ENCODE measurements around the gene OSBPL10.
"Not testable (repeated sequence)": the region's sequence is repeated elsewhere in the genome, so short reads cannot be mapped to it uniquely, and the experiment has no call there.

Gene OSBPL10

GRCh38 chr3:31876331-31876730 is 104.7 kb downstream of the OSBPL10 start:
- DNase-seq (ENCODE audit: low read depth) = peak; percentile 76
- H3K4me3 ChIP-seq (replicated peaks; ENCODE audit: low read depth, low read length) = no peak overlapping the region
- no peak for TF ChIP-seq CTCF (IDR thresholded peaks at IDR 0.05; ENCODE audit: low read length, missing control alignments)

DNA sequence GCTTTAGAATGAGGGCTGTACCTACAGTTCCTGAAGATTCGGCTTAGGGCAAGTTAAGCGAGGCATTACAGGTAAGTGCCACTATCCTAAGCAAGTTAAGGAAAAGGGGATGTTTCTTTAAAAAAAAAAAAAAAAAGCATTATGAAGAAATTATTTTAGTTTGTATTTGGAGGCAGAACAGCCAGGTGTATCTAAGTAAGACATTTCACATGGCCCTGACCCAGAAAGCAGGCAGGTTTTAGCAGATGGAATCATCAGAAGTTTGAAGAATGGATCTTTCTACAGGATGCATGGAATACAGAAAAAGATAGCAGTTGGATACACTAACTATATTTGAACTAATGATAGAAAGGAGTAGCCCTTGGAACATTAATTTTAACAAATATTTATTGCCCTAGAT is 105.6 kb downstream of the OSBPL10 start:
- no peak for DNase-seq (ENCODE audit: low read depth)
- no peak overlapping the region for H3K4me3 ChIP-seq (replicated peaks; ENCODE audit: low read depth, low read length)
- no peak for TF ChIP-seq CTCF (IDR thresholded peaks at IDR 0.05; ENCODE audit: low read length, missing control alignments)

DNA sequence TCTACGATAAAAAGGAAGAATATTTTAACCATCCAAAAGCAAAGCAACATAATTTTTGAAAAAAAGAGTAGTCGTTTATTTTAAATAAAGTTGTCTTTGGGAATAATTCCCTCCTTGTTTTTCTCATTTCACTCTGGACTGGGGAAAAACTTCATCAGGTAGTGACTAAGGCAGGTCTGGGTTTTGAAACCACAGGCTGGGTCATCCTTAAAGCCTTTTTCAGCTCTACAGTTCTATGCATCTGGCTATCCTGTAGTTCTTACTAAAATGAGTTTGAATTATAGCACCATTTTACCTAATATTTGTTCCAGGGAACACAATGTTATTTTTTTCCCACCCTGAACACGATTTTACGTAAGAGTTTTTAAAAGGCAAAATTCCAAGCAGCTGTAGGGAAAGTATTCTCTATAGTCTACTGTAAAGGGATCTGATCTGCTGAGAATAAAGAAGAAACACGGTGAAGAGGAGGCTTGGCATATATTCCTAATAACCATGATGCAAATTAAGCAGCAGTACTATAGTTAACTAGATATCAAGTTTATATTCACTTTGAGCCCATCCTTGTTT is 107.7 kb downstream of the OSBPL10 start:
- TF ChIP-seq CTCF (IDR thresholded peaks at IDR 0.05; ENCODE audit: low read length, missing control alignments) = no peak
- DNase-seq (ENCODE audit: low read depth) = no peak
- no peak overlapping the region for H3K4me3 ChIP-seq (replicated peaks; ENCODE audit: low read depth, low read length)

DNA sequence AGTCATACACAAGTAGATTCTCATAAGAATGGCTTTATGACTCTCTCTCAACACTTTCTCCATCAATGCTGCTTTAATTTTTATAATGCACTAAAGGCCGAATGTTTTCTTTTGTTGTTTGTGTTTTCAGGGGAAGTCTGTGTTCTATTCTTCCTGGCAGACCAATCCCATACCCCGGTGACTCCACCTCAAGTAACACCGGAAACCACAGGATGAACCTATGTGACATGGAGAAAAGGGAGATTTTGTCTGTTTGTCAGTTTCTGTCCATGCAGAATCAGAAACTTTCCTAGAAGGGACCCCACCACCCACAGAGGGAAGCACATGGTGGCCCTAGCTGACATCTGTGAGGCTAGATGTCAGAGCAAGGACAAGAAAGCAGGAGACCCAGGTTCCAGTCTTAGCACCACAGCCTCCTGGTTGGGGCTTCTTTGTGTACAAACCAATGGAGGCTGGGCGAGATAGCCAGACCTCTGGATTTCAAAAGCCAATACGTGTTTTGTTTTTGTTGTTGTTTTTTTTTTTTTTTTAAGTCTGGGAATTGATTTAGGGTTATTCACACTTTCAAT is 109.0 kb downstream of the OSBPL10 start:
- TF ChIP-seq CTCF (IDR thresholded peaks at IDR 0.05; ENCODE audit: low read length, missing control alignments) = no peak
- no peak for DNase-seq (ENCODE audit: low read depth)
- no peak overlapping the region for H3K4me3 ChIP-seq (replicated peaks; ENCODE audit: low read depth, low read length)

DNA sequence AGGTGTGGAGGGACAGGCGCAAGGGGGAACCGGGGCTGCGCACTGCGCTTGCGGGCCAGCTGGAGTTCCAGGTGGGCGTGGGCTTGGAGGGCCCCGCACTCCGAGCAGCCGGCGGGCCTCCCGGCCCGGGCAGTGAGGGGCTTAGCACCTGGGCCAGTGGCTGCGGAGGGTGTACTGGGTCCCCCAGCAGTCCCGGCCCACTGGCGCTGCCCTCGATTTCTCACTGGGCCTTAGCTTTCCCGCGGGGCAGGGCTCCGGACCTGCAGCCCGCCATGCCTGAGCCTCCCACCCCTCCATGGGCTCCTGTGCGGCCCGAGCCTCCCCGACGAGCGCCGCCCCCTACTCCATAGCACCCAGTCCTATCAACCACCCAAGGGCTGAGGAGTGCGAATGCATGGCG is 111.0 kb downstream of the OSBPL10 start:
- H3K4me3 ChIP-seq (replicated peaks; ENCODE audit: low read depth, low read length); DNase-seq (ENCODE audit: low read depth): not testable (repeated sequence)

GRCh38 chr3:31868236-31868635 is 112.8 kb downstream of the OSBPL10 start:
- no peak overlapping the region for H3K4me3 ChIP-seq (replicated peaks; ENCODE audit: low read depth, low read length)
- no peak for TF ChIP-seq CTCF (IDR thresholded peaks at IDR 0.05; ENCODE audit: low read length, missing control alignments)
- no peak for DNase-seq (ENCODE audit: low read depth)

DNA sequence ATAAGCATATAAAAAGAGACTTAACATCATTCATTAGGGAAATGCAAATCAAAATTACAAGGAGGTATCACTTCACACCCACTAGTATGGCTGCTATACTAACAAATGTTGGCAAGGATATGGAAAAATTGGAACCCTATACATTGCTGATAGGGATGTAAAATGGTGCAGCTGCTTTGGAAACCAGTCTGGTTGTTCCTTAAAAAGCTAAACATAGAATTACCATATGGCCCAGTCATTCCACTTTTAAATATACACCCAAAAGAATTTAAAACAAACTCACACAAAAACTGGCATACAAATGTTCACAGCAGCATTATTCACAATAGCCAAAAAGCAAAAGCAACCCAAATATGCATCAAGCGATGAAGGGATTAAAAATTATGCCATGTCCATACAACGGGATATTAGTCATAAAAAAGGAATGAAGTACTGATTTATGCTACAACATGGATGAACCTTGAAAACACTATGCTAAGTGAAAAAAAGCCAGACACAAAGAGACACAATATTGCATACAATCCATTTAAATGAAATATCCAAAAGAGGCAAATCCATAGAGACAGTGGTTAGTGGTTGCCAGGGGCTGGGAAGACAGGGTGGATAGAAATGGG is 118.3 kb downstream of the OSBPL10 start:
- TF ChIP-seq CTCF (IDR thresholded peaks at IDR 0.05; ENCODE audit: low read length, missing control alignments) = no peak
- DNase-seq (ENCODE audit: low read depth) = peak; percentile 58
- H3K4me3 ChIP-seq (replicated peaks; ENCODE audit: low read depth, low read length) = no peak overlapping the region
